OCI-LY1 (cell line): ENCODE results near the gene ZIC1.

Source experiments
- H2AFZ ChIP-seq: fragments of 200-600 bp; sonication (generic), shearing (Covaris generic); 2 replicates; pipeline ENCODE4 v1.6.0; 2014; ENCODE audit warnings: antibody characterized with exemption, mild to moderate bottlenecking, low read length
- H3F3A ChIP-seq: fragments of 200-600 bp; sonication (generic), shearing (Covaris generic); 2 replicates; pipeline ENCODE4 v1.6.0; 2014; ENCODE audit warnings: mild to moderate bottlenecking, antibody characterized with exemption, low read length, moderate library complexity; ENCODE audit not compliant: insufficient read depth
- H3K27ac ChIP-seq: fragments of 200-600 bp; sonication (generic); 2 replicates; pipeline ENCODE4 v1.5.1; 2014; ENCODE audit warnings: low read length, mixed run types, mild to moderate bottlenecking, low read depth; ENCODE audit not compliant: poor library complexity, severe bottlenecking
- H3K27me3 ChIP-seq: fragments of 200-600 bp; sonication (generic); 2 replicates; pipeline ENCODE4 v1.6.0; 2014; ENCODE audit warnings: antibody characterized with exemption, mild to moderate bottlenecking, low read length, moderate library complexity; ENCODE audit not compliant: insufficient read depth
- H3K36me3 ChIP-seq: fragments of 200-600 bp; sonication (generic); 2 replicates; pipeline ENCODE4 v1.6.1; 2014; ENCODE audit warnings: mild to moderate bottlenecking, antibody characterized with exemption, low read length, moderate library complexity, mixed read lengths; ENCODE audit not compliant: insufficient read depth
- H3K4me1 ChIP-seq: fragments of 200-600 bp; sonication (generic); 2 replicates; pipeline ENCODE4 v1.5.1; 2014; ENCODE audit warnings: mild to moderate bottlenecking, low read length, moderate library complexity; ENCODE audit not compliant: insufficient read depth, severe bottlenecking
- H3K4me2 ChIP-seq: fragments of 200-600 bp; sonication (generic), shearing (Covaris generic); 2 replicates; pipeline ENCODE4 v1.6.1; 2014; ENCODE audit warnings: low read length
- H3K4me3 ChIP-seq: fragments of 200-600 bp; sonication (generic); 2 replicates; pipeline ENCODE4 v1.5.1; 2014; ENCODE audit warnings: low read length, low read depth, mild to moderate bottlenecking, mixed read lengths; ENCODE audit not compliant: poor library complexity, severe bottlenecking
- H3K79me2 ChIP-seq: fragments of 200-600 bp; shearing (Covaris generic); 2 replicates; pipeline ENCODE4 v1.6.1; 2016; ENCODE audit warnings: mixed run types, low read length, mixed read lengths; ENCODE audit not compliant: insufficient read depth
- H3K9ac ChIP-seq: fragments of 200-600 bp; sonication (generic), shearing (Covaris generic); 2 replicates; pipeline ENCODE4 v1.6.1; 2014; ENCODE audit warnings: mild to moderate bottlenecking, low read length, mixed read lengths
- H3K9me2 ChIP-seq: fragments of 200-600 bp; sonication (generic), shearing (Covaris generic); 2 replicates; pipeline ENCODE4 v1.6.1; 2014; ENCODE audit warnings: low read depth, mild to moderate bottlenecking, low read length, mixed read lengths
- H3K9me3 ChIP-seq: fragments of 200-600 bp; shearing (Covaris generic); 2 replicates; pipeline ENCODE4 v1.6.1; 2014; ENCODE audit warnings: low read length, mixed read lengths
- H4K20me1 ChIP-seq: fragments of 200-600 bp; sonication (generic), shearing (Covaris generic); 2 replicates; pipeline ENCODE4 v1.6.0; 2016; ENCODE audit warnings: mild to moderate bottlenecking, low read length; ENCODE audit not compliant: insufficient read depth
- EZH2 ChIP-seq: fragments of 200-600 bp; sonication (generic), shearing (Covaris generic); IDR thresholded peaks from 2 replicates; pipeline ENCODE4 v1.8.0; 2017; ENCODE audit warnings: borderline replicate concordance, mixed run types, mild to moderate bottlenecking, antibody characterized with exemption, low read length, moderate library complexity, mixed read lengths
- TF ChIP-seq, protein P1 (sequence below): fragments of 200-600 bp; sonication (generic), shearing (Covaris generic); IDR thresholded peaks from 2 replicates; pipeline ENCODE4 v1.5.1; 2017; ENCODE audit warnings: mild to moderate bottlenecking, antibody characterized with exemption, low read length, moderate library complexity, mixed read lengths

ZIC1 gene

DNA sequence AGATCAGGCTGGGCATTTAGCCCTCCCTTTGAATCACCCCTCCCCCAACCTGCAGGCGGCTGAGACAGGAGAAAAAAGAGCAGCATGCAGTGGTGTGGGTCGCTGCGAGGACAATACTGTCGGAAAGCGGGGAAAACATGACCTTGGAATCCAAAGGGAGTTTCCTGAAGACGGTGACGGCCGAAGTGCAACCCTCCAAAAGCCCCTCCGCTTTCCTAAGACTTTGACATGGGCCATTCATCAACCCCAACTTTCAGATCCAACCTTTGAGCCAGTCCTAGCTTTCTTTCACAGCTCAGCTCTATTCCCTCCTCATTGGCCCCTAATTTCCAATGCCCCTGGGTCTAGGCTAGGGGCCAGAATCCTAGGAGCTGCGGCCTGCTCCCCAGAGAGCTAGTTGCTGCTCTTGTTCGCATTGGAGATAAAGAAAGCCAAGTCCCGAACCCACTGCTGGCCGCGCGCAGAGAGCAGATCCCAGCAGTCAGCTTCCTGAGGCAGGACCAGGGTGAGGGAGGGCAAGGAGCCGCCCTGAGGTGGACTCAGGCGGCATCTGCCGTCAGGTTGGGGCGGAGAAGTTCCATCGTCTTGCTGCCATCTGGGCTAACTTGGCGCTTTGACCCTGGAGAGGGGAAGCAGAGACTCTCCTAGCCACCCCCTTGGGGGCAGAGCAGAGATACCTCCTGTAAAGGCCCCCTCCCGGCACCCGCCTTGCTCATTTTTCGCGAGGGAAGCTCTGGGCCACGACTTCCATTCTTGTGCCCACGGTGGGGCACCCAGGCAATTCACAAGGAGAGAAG is 3.7 kb upstream of the ZIC1 start:
- H3K27ac ChIP-seq = no peak overlapping the region
- H3K9ac ChIP-seq = no peak overlapping the region
- no peaks in the 10 kb centered on the region for H4K20me1 ChIP-seq
- H2AFZ ChIP-seq = no peak overlapping the region
- H3K9me3 ChIP-seq = no peaks in the 10 kb centered on the region
- H3K4me1 ChIP-seq = no peaks in the 10 kb centered on the region
- H3K79me2 ChIP-seq = no peaks in the 10 kb centered on the region
- TF ChIP-seq, protein P1, sequence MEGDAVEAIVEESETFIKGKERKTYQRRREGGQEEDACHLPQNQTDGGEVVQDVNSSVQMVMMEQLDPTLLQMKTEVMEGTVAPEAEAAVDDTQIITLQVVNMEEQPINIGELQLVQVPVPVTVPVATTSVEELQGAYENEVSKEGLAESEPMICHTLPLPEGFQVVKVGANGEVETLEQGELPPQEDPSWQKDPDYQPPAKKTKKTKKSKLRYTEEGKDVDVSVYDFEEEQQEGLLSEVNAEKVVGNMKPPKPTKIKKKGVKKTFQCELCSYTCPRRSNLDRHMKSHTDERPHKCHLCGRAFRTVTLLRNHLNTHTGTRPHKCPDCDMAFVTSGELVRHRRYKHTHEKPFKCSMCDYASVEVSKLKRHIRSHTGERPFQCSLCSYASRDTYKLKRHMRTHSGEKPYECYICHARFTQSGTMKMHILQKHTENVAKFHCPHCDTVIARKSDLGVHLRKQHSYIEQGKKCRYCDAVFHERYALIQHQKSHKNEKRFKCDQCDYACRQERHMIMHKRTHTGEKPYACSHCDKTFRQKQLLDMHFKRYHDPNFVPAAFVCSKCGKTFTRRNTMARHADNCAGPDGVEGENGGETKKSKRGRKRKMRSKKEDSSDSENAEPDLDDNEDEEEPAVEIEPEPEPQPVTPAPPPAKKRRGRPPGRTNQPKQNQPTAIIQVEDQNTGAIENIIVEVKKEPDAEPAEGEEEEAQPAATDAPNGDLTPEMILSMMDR = no peak
- no peak for TF ChIP-seq EZH2
- no peaks in the 10 kb centered on the region for H3K9me2 ChIP-seq
- no peaks in the 10 kb centered on the region for H3F3A ChIP-seq
- H3K4me3 ChIP-seq = no peak overlapping the region
- H3K36me3 ChIP-seq = no peaks in the 10 kb centered on the region
- H3K4me2 ChIP-seq = no peak overlapping the region
- H3K27me3 ChIP-seq = 0 out of 2 replicates have a peak, but pooled peaks cover 10% of the 10 kb centered on the region

DNA sequence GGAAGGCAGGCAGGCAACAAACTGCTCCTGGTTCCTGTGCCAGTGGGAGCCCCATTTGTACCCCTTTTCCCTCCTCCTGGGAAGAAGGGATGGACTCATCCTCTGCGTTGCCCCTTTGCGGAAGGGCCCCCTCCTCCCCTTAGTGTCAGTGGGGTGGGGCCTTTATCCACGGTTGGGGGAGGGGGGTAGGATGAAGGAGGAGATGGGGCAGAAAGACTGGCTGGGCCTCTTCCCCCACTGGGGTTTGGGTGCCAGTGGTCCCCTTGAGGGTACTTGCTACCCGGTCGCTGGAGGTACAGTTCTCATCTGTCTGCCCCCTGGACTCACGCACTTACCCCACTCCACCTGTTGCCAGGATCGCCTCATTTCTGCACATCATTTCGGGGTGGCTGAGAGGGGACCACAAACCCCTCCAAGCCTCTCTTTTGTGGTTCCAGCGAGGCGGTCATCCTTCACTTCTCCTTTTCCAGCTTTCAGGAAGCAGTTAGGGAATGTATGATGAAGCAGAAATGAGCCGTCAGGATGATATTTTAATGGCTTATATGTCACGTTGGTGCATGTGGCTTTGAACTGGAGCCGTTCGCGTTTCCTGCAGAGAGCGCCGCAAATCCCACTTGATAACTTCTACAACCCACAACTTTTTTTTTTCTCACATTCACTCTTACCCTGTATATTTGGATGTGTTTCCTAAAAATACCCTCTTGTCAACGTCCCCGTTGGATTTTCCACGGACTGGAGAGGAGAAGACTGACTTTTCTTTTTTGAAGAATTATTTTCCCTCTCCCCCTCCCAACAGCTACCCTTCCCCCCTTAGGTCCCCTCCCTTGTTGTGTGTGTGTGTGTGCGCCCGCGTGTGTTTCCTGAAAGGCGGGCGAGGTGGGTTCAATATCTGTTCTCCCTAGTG is 2.9 kb upstream of the ZIC1 start, which contains the start of gene ZIC4:
Gene ZIC4, minus strand, starts transcription at position 516 of the 904 bp plus-strand sequence. CDS start 3,746 bp downstream, outside the sequence.
- no peak for TF ChIP-seq EZH2
- TF ChIP-seq, protein P1 = no peak
- no peak within 1 kb of the TSS for H3K4me3 ChIP-seq
- no peaks in the 10 kb centered on the region for H3K4me1 ChIP-seq
- no peaks in the 10 kb centered on the region for H3K36me3 ChIP-seq
- no peaks in the 10 kb centered on the region for H4K20me1 ChIP-seq
- H3K9me3 ChIP-seq = no peaks in the 10 kb centered on the region
- H3K9me2 ChIP-seq = no peaks in the 10 kb centered on the region
- no peaks in the 10 kb centered on the region for H3K79me2 ChIP-seq
- 0 out of 2 replicates have a peak, but pooled peaks cover 10% of the 10 kb centered on the region for H3K27me3 ChIP-seq
- no peak within 1 kb of the TSS for H3K9ac ChIP-seq
- no peak within 1 kb of the TSS for H2AFZ ChIP-seq
- H3K27ac ChIP-seq = no peak within 1 kb of the TSS
- H3K4me2 ChIP-seq = no peak within 1 kb of the TSS
- no peaks in the 10 kb centered on the region for H3F3A ChIP-seq

DNA sequence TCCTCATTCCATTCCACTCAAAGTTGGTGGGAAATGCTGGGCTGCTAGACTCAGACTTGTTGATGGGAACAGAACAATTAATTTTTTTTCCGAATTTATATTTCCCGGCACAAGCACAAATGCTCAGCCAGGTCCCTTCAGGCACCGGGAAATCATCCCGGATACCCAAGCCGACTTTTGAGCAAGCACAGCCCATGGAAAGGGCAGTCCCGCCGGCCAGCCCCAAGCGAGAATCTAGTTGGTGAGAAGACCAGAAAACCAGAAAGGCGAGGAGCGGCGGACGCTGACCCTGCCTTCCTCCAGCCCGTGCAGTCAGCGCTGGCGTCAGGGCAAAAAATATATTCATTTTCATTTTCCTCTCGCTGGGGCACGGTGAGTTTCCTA is 2.1 kb upstream of the ZIC1 start:
- Histone ChIP-seq H3K9ac (no peak overlapping the region), H2AFZ (no peak overlapping the region), H3K4me1 (no peaks in the 10 kb centered on the region), H3K9me3 (no peaks in the 10 kb centered on the region), H3F3A (no peaks in the 10 kb centered on the region), H4K20me1 (no peaks in the 10 kb centered on the region), H3K79me2 (no peaks in the 10 kb centered on the region), H3K9me2 (no peaks in the 10 kb centered on the region), H3K4me2 (no peak overlapping the region), H3K4me3 (no peak overlapping the region), H3K27me3 (0 out of 2 replicates have a peak, but pooled peaks cover 10% of the 10 kb centered on the region), H3K36me3 (no peaks in the 10 kb centered on the region), H3K27ac (no peak overlapping the region)
- TF ChIP-seq, protein P1 = no peak
- no peak for TF ChIP-seq EZH2
